H9 (cell line): ENCODE measurements around the gene NUAK2. TPM values are rescaled to one million over a fixed set of nuclear protein-coding genes. Genes with fewer than 3 reads are reported as not detected.

Experiments
- DNase-seq: peaks from one replicate; pipeline ENCODE4 v3.0.0-alpha.2; 2017
- H2AFZ ChIP-seq: one replicate; pipeline ENCODE4 v1.6.1; 2013; ENCODE audit warnings: mild to moderate bottlenecking, low read length, control low read depth, moderate library complexity
- H2AK5ac ChIP-seq: 2 replicates; pipeline ENCODE4 v1.6.1; 2013; ENCODE audit warnings: low read length, control low read depth, mixed read lengths; ENCODE audit not compliant: insufficient read length
- H2BK120ac ChIP-seq: one replicate; pipeline ENCODE4 v1.6.1; 2013; ENCODE audit warnings: low read depth, mild to moderate bottlenecking, low read length, control low read depth, inconsistent platforms; ENCODE audit not compliant: poor library complexity, severe bottlenecking
- H2BK12ac ChIP-seq: 2 replicates; pipeline ENCODE4 v1.6.1; 2013; ENCODE audit warnings: low read length, control low read depth, mixed read lengths, low read depth; ENCODE audit not compliant: insufficient read length
- H2BK15ac ChIP-seq: 2 replicates; pipeline ENCODE4 v1.6.1; 2013; ENCODE audit warnings: low read depth, low read length, control low read depth
- H2BK20ac ChIP-seq: one replicate; pipeline ENCODE4 v1.6.1; 2013; ENCODE audit warnings: low read depth, mild to moderate bottlenecking, low read length, control low read depth, inconsistent platforms; ENCODE audit not compliant: poor library complexity, severe bottlenecking
- H2BK5ac ChIP-seq: 2 replicates; pipeline ENCODE4 v1.6.1; 2013; ENCODE audit warnings: low read length, control low read depth, mixed read lengths; ENCODE audit not compliant: insufficient read length
- H3K14ac ChIP-seq: 2 replicates; pipeline ENCODE4 v1.6.1; 2013; ENCODE audit warnings: low read length, control low read depth; ENCODE audit not compliant: insufficient read depth
- H3K18ac ChIP-seq: 2 replicates; pipeline ENCODE4 v1.6.1; 2013; ENCODE audit warnings: low read depth, mild to moderate bottlenecking, mixed read lengths, low read length, control low read depth; ENCODE audit not compliant: insufficient read length
- H3K23ac ChIP-seq: 2 replicates; pipeline ENCODE4 v1.6.1; 2013; ENCODE audit warnings: low read length, control low read depth, mixed read lengths, low read depth; ENCODE audit not compliant: insufficient read length
- H3K23me2 ChIP-seq: 2 replicates; pipeline ENCODE4 v1.6.1; 2013; ENCODE audit warnings: low read depth, mild to moderate bottlenecking, mixed read lengths, low read length, control low read depth; ENCODE audit not compliant: insufficient read length, poor library complexity, severe bottlenecking
- H3K27ac ChIP-seq: 2 replicates; pipeline ENCODE4 v1.5.1; 2013; ENCODE audit warnings: low read length, control low read depth, mixed read lengths, low read depth; ENCODE audit not compliant: insufficient read length
- H3K27me3 ChIP-seq: 2 replicates; pipeline ENCODE4 v1.6.1; 2013; ENCODE audit warnings: low read length, control low read depth, inconsistent platforms; ENCODE audit not compliant: insufficient read depth
- H3K4ac ChIP-seq: 2 replicates; pipeline ENCODE4 v1.6.1; 2013; ENCODE audit warnings: low read depth, mild to moderate bottlenecking, control low read depth, inconsistent platforms, low read length, moderate library complexity
- H3K4me1 ChIP-seq: 2 replicates; pipeline ENCODE4 v1.6.1; 2013; ENCODE audit warnings: low read length, control low read depth, inconsistent platforms; ENCODE audit not compliant: insufficient read depth
- H3K4me2 ChIP-seq: 2 replicates; pipeline ENCODE4 v1.6.1; 2013; ENCODE audit warnings: low read length, control low read depth, mixed read lengths; ENCODE audit not compliant: insufficient read length, insufficient read depth
- H3K56ac ChIP-seq: 2 replicates; pipeline ENCODE4 v1.6.1; 2013; ENCODE audit warnings: low read depth, mild to moderate bottlenecking, mixed read lengths, low read length, control low read depth; ENCODE audit not compliant: insufficient read length
- H3K79me1 ChIP-seq: 2 replicates; pipeline ENCODE4 v1.6.1; 2013; ENCODE audit warnings: low read depth, mild to moderate bottlenecking, moderate library complexity, low read length, control low read depth, inconsistent platforms; ENCODE audit not compliant: insufficient read depth, poor library complexity, severe bottlenecking
- H3K79me2 ChIP-seq: 2 replicates; pipeline ENCODE4 v1.6.1; 2013; ENCODE audit warnings: low read length, control low read depth, inconsistent platforms; ENCODE audit not compliant: insufficient read depth
- H3K9ac ChIP-seq: 2 replicates; pipeline ENCODE4 v1.6.1; 2013; ENCODE audit warnings: low read length, control low read depth, mixed read lengths; ENCODE audit not compliant: insufficient read length; ENCODE audit errors: extremely low read depth
- H3K9me3 ChIP-seq: one replicate; pipeline ENCODE4 v1.6.1; 2013; ENCODE audit warnings: low read depth, low read length, inconsistent platforms; ENCODE audit not compliant: control insufficient read depth
- H3T11ph ChIP-seq: one replicate; pipeline ENCODE4 v1.6.1; 2013; ENCODE audit warnings: mild to moderate bottlenecking, low read length, control low read depth, inconsistent platforms
- H4K20me1 ChIP-seq: one replicate; pipeline ENCODE4 v1.6.1; 2013; ENCODE audit not compliant: control insufficient read depth, insufficient read length, insufficient read depth
- H4K5ac ChIP-seq: 2 replicates; pipeline ENCODE4 v1.6.1; 2013; ENCODE audit warnings: low read depth, mild to moderate bottlenecking, mixed read lengths, low read length, control low read depth; ENCODE audit not compliant: insufficient read length
- H4K8ac ChIP-seq: replicated peaks from 2 replicates; pipeline ENCODE4 v1.6.1; 2013; ENCODE audit warnings: low read length, control low read depth, mixed read lengths, low read depth; ENCODE audit not compliant: insufficient read length
- H4K91ac ChIP-seq: 2 replicates; pipeline ENCODE4 v1.6.1; 2013; ENCODE audit warnings: low read depth, mild to moderate bottlenecking, moderate library complexity, mixed read lengths, low read length, control low read depth; ENCODE audit not compliant: insufficient read length
- H3K27ac Mint-ChIP-seq, 3 experiments: 2 replicates in 2 of 3; 3 replicates in 1 of 3; pipeline ENCODE4 v1.8.0; 2020 to 2021; ENCODE audit warnings: mixed read lengths in 3 of 3, mild to moderate bottlenecking in 1 of 3, moderate library complexity in 1 of 3
- H3K27me3 Mint-ChIP-seq: 2 replicates; pipeline ENCODE4 v1.8.0; 2021; ENCODE audit warnings: low read depth, mild to moderate bottlenecking, moderate library complexity, mixed read lengths
- H3K36me3 Mint-ChIP-seq, 3 experiments: 2 replicates in 2 of 3; 3 replicates in 1 of 3; pipeline ENCODE4 v1.8.0; 2020 to 2021; ENCODE audit warnings: low read depth in 3 of 3, mixed read lengths in 3 of 3; ENCODE audit not compliant: insufficient read depth in 1 of 3
- H3K4me1 Mint-ChIP-seq, 2 experiments: 2 replicates each; pipeline ENCODE4 v1.8.0; 2020; ENCODE audit warnings: mixed read lengths in 2 of 2
- H3K4me3 Mint-ChIP-seq, 2 experiments: 2 replicates in 1 of 2; 3 replicates in 1 of 2; pipeline ENCODE4 v1.8.0; 2020 to 2021; ENCODE audit warnings: mild to moderate bottlenecking in 2 of 2, mixed read lengths in 2 of 2, moderate library complexity in 1 of 2
- H3K9me3 Mint-ChIP-seq, 2 experiments: 2 replicates in 1 of 2; 3 replicates in 1 of 2; pipeline ENCODE4 v1.8.0; 2020; ENCODE audit warnings: mild to moderate bottlenecking in 2 of 2, mixed read lengths in 2 of 2, moderate library complexity in 1 of 2
- WGBS: extraction: QIAGEN DNeasy Blood & Tissue Kit; methylation state at CpG from one replicate; pipeline ENCODE4 v1.1.7; 2013; ENCODE audit warnings: missing lambda C conversion rate, low lambda C conversion rate, mixed read lengths; ENCODE audit not compliant: insufficient read length; ENCODE audit errors: extremely low coverage; 5-methylcytosine and 5-hydroxymethylcytosine counted together
- total RNA-seq: library from RNA; stranded (reverse); gene quantifications from 2 replicates; pipeline ENCODE4 v1.2.1, GENCODE V29; 2021
- TF ChIP-seq, protein P1 (sequence below): fragments of 200-600 bp; sonication (generic); conservative IDR thresholded peaks from 3 replicates; pipeline ENCODE4 v1.8.0; 2021; ENCODE audit warnings: antibody characterized with exemption, mild to moderate bottlenecking

NUAK2 gene
- total RNA-seq, 1 experiment from 2014 or later, result 15.4 TPM

DNA sequence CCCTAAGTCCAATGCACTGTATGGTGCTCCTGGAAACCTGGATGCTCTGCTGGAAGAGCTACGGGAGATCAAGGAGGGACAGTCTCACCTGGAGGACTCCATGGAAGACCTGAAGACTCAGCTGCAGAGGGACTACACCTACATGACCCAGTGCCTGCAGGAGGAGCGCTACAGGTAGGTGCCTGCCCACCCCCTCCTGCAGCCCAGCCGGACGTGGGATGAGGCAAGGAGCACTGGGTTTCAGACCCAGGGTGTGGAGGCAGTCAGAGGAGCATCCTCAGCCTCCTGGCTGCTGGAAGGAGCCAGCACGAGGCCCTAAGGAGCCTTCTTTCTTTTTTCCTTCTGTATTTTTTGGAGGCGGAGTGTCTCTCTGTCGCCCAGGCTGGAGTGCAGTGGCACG lies 51.8 kb downstream of the NUAK2 start:
- H3K4ac ChIP-seq, result no peak overlapping the region
- H2BK120ac ChIP-seq, result no peak overlapping the region
- no peak overlapping the region for H2BK15ac ChIP-seq

More for the DNA sequence above, 51.8 kb downstream of the NUAK2 start:
- no peak overlapping the region for H4K91ac ChIP-seq
- Mint-ChIP-seq H3K4me1 (peaks cover 26 to 43% of the 10 kb centered on the region in 2 experiments), H3K36me3 (peaks cover 1 to 21% (median 16%) of the 10 kb centered on the region in 3 experiments), H3K27me3 (no peaks in the 10 kb centered on the region; the same call in 1 of the 2 replicates), H3K4me3 (no peak overlapping the region), H3K27ac (no peak overlapping the region), H3K9me3 (no peaks in the 10 kb centered on the region; a peak in 1 of 5 replicates)
- no peak overlapping the region for H2BK5ac ChIP-seq
- H3K56ac ChIP-seq, result no peak overlapping the region
- H3K18ac ChIP-seq, result no peak overlapping the region
- H4K8ac ChIP-seq, result no peak overlapping the region
- H2BK20ac ChIP-seq, result no peak overlapping the region
- DNase-seq, result no peak
- H3K27me3 ChIP-seq, result no peaks in the 10 kb centered on the region
- no peak overlapping the region for H2AFZ ChIP-seq
- no peaks in the 10 kb centered on the region for H3K79me1 ChIP-seq
- no peak overlapping the region for H3K23ac ChIP-seq
- no peak overlapping the region for H2BK12ac ChIP-seq
- H3K4me1 ChIP-seq, result peaks cover 3% of the 10 kb centered on the region; the same call in 1 of the 2 replicates
- H3K23me2 ChIP-seq, result no peaks in the 10 kb centered on the region
- no peaks in the 10 kb centered on the region for H3K79me2 ChIP-seq
- TF ChIP-seq, protein P1, sequence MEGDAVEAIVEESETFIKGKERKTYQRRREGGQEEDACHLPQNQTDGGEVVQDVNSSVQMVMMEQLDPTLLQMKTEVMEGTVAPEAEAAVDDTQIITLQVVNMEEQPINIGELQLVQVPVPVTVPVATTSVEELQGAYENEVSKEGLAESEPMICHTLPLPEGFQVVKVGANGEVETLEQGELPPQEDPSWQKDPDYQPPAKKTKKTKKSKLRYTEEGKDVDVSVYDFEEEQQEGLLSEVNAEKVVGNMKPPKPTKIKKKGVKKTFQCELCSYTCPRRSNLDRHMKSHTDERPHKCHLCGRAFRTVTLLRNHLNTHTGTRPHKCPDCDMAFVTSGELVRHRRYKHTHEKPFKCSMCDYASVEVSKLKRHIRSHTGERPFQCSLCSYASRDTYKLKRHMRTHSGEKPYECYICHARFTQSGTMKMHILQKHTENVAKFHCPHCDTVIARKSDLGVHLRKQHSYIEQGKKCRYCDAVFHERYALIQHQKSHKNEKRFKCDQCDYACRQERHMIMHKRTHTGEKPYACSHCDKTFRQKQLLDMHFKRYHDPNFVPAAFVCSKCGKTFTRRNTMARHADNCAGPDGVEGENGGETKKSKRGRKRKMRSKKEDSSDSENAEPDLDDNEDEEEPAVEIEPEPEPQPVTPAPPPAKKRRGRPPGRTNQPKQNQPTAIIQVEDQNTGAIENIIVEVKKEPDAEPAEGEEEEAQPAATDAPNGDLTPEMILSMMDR, result no peak
- no peak overlapping the region for H3K14ac ChIP-seq
- H3T11ph ChIP-seq, result no peak overlapping the region
- no peak overlapping the region for H3K4me2 ChIP-seq
- no peak overlapping the region for H3K27ac ChIP-seq
- no peak overlapping the region for H3K9ac ChIP-seq
- no peaks in the 10 kb centered on the region for H3K9me3 ChIP-seq
- no peak overlapping the region for H2AK5ac ChIP-seq
- H4K20me1 ChIP-seq, result peaks cover 2% of the 10 kb centered on the region
- H4K5ac ChIP-seq, result no peak overlapping the region
- WGBS, result no CpG with 5 or more reads among the region's 8 CpGs
